MG63 (cell line): ENCODE results near the gene IGHMBP2. TPM values are rescaled to one million over a fixed set of nuclear protein-coding genes. Genes with fewer than 3 reads are reported as not detected.

Experiments
- DNase-seq: peaks from one replicate; pipeline ENCODE4 v3.0.0-alpha.2; 2020
- H3K27me3 ChIP-seq: fragments of 250-450 bp; sonication (Bioruptor Pico); 2 replicates; pipeline ENCODE4 v1.5.1; 2020; ENCODE audit warnings: mild to moderate bottlenecking, moderate library complexity
- H3K36me3 ChIP-seq: fragments of 250-450 bp; sonication (Bioruptor Pico); 2 replicates; pipeline ENCODE4 v1.5.1; 2020; ENCODE audit warnings: mild to moderate bottlenecking, moderate library complexity
- H3K4me3 ChIP-seq: fragments of 250-450 bp; sonication (Bioruptor Pico); 2 replicates; pipeline ENCODE4 v1.5.1; 2020; ENCODE audit warnings: mild to moderate bottlenecking, moderate library complexity
- H3K9me3 ChIP-seq: fragments of 250-450 bp; sonication (Bioruptor Pico); 2 replicates; pipeline ENCODE4 v1.5.1; 2020; ENCODE audit warnings: mild to moderate bottlenecking, moderate library complexity
- total RNA-seq: library from RNA; depleted of rRNA; stranded (reverse); fragments of >200 nt; shearing (Covaris generic); gene quantifications from 2 replicates; pipeline ENCODE4 v1.2.3, GENCODE V29; 2014; ENCODE audit warnings: low replicate concordance

The IGHMBP2 gene
- total RNA-seq, 1 experiment from 2014 or later, result 7.8 TPM

DNA sequence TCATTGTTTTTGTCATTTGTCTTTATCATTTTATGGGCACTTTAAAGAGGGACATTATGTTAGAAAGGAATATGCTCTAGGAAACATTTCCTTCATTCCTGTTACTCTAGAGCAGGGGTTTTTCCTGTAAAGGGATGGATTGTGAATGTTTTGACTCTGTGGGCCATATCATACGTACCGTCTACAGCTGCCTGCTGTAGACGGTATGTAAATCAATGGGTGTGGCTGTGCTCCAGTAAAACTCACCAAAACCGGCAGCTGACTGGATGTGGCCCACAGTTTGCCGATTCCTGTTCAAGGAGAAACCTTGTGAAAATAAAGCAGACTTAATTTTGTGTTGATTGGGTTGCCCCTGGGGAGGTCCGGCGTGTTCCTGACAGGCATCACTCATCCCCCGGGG is 7.3 kb downstream of the IGHMBP2 start:
- no peaks in the 10 kb centered on the region for H3K9me3 ChIP-seq
- DNase-seq, result no peak
- no peaks in the 10 kb centered on the region for H3K27me3 ChIP-seq
- peaks cover 42% of the 10 kb centered on the region for H3K36me3 ChIP-seq
- H3K4me3 ChIP-seq, result no peak overlapping the region

- no peak overlapping the region for H3K4me3 ChIP-seq
- no peaks in the 10 kb centered on the region for H3K9me3 ChIP-seq
- no peaks in the 10 kb centered on the region for H3K27me3 ChIP-seq
- peaks cover 42% of the 10 kb centered on the region for H3K36me3 ChIP-seq
- no peak for DNase-seq
Measured at GRCh38 chr11:68911731-68912130, 8.0 kb downstream of the IGHMBP2 start.

- DNase-seq, result no peak
- H3K36me3 ChIP-seq, result peaks cover 39% of the 10 kb centered on the region
- no peak overlapping the region for H3K4me3 ChIP-seq
- no peaks in the 10 kb centered on the region for H3K9me3 ChIP-seq
- no peaks in the 10 kb centered on the region for H3K27me3 ChIP-seq
Measured at GRCh38 chr11:68912254-68912653, 8.6 kb downstream of the IGHMBP2 start.

GRCh38 chr11:68913188-68913587 is 9.5 kb downstream of the IGHMBP2 start:
- Histone ChIP-seq H3K36me3 (peaks cover 43% of the 10 kb centered on the region), H3K9me3 (no peaks in the 10 kb centered on the region), H3K4me3 (no peak overlapping the region), H3K27me3 (no peaks in the 10 kb centered on the region)
- no peak for DNase-seq

DNA sequence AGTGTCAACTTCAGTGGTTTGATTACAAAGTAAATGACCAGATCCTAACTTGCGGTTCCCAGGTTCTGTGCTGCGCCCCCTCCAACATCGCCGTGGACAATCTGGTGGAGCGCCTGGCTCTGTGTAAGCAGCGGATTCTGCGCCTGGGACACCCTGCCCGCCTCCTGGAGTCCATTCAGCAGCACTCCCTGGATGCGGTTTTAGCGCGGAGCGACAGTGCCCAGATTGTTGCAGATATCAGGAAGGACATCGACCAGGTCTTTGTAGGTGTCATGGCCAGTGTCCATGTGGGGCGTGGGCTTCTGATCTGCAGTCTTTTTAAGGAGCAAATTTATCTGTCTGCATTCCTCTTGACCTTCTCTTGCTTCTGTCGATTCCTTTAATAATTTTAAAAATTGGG is 11.1 kb downstream of the IGHMBP2 start:
- no peaks in the 10 kb centered on the region for H3K27me3 ChIP-seq
- no peak for DNase-seq
- H3K36me3 ChIP-seq, result peaks cover 44% of the 10 kb centered on the region
- no peak overlapping the region for H3K4me3 ChIP-seq
- no peaks in the 10 kb centered on the region for H3K9me3 ChIP-seq

GRCh38 chr11:68916439-68916838 is 12.7 kb downstream of the IGHMBP2 start:
- Histone ChIP-seq H3K4me3 (no peak overlapping the region), H3K9me3 (0 out of 2 replicates have a peak, but pooled peaks cover 2% of the 10 kb centered on the region), H3K36me3 (peaks cover 47% of the 10 kb centered on the region), H3K27me3 (no peaks in the 10 kb centered on the region)
- no peak for DNase-seq

DNA sequence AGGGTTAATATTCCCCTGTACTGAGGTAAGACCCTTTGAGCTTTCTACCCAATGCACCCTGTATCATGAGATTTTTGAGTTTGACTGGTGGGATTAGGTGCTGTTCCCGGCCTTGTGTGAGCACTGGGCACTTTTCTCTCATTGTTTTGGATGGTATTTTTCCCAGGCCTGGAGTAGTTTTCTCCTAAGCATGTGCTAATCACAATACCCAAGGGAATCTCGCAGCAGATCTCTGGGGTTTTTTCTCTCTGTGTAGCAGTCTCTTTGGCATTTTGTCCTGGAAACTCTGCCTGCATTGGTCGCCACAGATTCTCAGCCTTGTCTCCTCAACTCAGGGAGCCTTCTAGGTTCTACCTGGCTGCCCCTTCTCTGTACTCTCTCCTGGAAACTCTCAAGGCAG is 19.9 kb downstream of the IGHMBP2 start:
- H3K4me3 ChIP-seq, result no peak overlapping the region
- peaks cover 91% of the 10 kb centered on the region for H3K36me3 ChIP-seq

GRCh38 chr11:68924073-68924925 is 20.6 kb downstream of the IGHMBP2 start:
- H3K27me3 ChIP-seq, result no peaks in the 10 kb centered on the region
- H3K9me3 ChIP-seq, result peaks cover 21% of the 10 kb centered on the region
- DNase-seq, result no peak
- no peak overlapping the region for H3K4me3 ChIP-seq
- peaks cover 93% of the 10 kb centered on the region for H3K36me3 ChIP-seq

More for the DNA sequence above, 19.9 kb downstream of the IGHMBP2 start:
- H3K9me3 ChIP-seq, result peaks cover 21% of the 10 kb centered on the region
- no peaks in the 10 kb centered on the region for H3K27me3 ChIP-seq
- DNase-seq, result no peak

GRCh38 chr11:68925611-68926010 is 21.9 kb downstream of the IGHMBP2 start:
- H3K36me3 ChIP-seq, result peaks cover 86% of the 10 kb centered on the region
- no peak overlapping the region for H3K4me3 ChIP-seq
- peaks cover 21% of the 10 kb centered on the region for H3K9me3 ChIP-seq
- no peak for DNase-seq
- no peaks in the 10 kb centered on the region for H3K27me3 ChIP-seq

DNA sequence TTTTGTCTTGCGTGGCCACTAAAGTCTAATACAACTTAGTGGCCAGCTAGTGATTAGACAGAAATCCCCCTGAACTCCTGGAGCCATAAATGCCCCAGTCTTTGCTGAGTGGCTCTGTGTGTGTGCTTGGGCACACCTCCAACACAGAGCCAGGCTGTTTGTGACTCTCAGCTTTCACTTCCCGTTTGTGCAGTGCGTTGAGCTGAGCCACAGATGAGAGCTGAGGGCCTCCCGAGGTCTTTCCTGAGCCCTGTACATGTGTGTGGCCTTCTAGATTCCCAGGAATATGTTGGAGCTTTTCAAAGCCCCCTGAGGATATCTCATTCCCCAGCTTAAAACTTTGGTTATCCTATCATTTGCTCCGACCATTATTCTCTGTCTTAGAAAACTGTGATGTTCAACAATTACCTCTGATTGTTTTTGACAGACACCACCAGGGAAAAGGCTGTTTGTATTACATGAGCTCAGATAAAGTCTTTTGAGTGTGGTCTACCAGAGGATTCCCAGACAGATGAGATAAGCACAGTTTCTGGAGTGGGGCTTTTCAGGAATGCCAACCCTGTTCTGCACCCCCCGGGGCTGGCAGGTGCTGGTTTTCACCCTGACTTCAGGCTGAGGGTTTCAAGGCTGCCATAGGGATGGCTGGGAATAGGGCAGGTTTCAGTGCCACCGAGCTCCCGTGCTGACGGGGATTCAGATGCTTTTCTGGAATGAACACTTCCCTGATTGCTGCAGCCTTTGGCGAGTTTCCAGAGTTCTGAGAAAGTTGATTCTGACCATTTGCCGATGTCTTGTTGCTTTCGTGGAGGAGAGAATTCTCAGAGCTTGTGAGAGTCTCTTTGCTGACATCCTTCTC is 23.8 kb downstream of the IGHMBP2 start:
- no peak overlapping the region for H3K4me3 ChIP-seq
- peaks cover 69% of the 10 kb centered on the region for H3K36me3 ChIP-seq
- DNase-seq, result no peak
- no peaks in the 10 kb centered on the region for H3K27me3 ChIP-seq
- peaks cover 15% of the 10 kb centered on the region for H3K9me3 ChIP-seq

GRCh38 chr11:68928136-68928880 is 24.6 kb downstream of the IGHMBP2 start:
- no peak for DNase-seq

GRCh38 chr11:68929135-68929534 is 25.4 kb downstream of the IGHMBP2 start:
- Histone ChIP-seq H3K27me3 (no peaks in the 10 kb centered on the region), H3K4me3 (no peak overlapping the region), H3K36me3 (peaks cover 53% of the 10 kb centered on the region), H3K9me3 (peaks cover 13% of the 10 kb centered on the region)
- DNase-seq, result no peak

More at GRCh38 chr11:68928136-68928880, 24.6 kb downstream of the IGHMBP2 start:
- Histone ChIP-seq H3K36me3 (peaks cover 61% of the 10 kb centered on the region), H3K27me3 (no peaks in the 10 kb centered on the region), H3K9me3 (peaks cover 15% of the 10 kb centered on the region), H3K4me3 (no peak overlapping the region)

- Histone ChIP-seq H3K4me3 (no peak overlapping the region), H3K9me3 (peaks cover 9% of the 10 kb centered on the region), H3K27me3 (no peaks in the 10 kb centered on the region), H3K36me3 (peaks cover 45% of the 10 kb centered on the region)
- no peak for DNase-seq
Measured at GRCh38 chr11:68929706-68930570, 26.2 kb downstream of the IGHMBP2 start.

DNA sequence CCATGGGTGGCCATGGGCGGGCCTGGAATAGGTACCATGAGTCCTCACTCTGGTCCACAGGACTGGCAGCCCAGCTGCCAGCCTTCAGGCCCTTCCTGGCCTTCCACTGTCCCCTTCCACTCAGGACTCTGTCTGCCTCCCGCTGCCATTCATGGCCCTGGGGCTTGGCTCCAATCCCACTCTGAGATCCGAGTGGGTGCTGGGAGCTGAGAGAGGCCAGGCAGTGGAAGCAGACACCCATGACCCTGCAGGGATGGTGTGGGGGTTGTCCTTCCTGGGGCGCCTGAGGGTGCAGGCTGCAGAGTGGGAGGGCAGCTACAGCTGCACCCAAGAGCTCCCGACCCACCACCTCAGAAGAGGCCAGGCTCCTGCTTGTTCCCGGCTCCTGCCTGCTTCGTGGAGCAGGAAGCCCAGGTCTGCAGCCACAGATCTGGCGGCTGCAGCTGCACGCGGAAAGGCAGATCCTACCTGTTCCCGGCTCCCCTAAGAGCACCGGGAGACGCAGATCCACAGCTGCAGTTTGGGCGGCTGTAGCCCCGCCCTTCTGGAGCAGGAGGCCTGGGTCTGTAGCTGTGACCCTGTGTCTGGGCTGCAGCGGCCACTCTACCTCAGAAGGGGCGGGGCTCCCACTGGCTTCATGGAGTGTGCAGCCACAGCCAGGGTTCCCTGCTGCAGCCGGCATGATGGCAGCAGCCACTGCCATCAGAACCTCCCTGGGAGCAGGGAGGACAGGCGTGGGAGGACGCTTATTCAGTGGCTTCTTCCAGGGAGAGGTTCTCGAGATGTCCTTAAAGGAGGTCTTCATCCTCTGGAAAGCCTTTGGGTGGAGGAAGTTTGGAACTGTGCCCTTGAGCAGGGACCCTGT is 27.5 kb downstream of the IGHMBP2 start:
- Histone ChIP-seq H3K9me3 (no peaks in the 10 kb centered on the region), H3K27me3 (no peaks in the 10 kb centered on the region), H3K4me3 (no peak overlapping the region), H3K36me3 (peaks cover 33% of the 10 kb centered on the region)
- no peak for DNase-seq

DNA sequence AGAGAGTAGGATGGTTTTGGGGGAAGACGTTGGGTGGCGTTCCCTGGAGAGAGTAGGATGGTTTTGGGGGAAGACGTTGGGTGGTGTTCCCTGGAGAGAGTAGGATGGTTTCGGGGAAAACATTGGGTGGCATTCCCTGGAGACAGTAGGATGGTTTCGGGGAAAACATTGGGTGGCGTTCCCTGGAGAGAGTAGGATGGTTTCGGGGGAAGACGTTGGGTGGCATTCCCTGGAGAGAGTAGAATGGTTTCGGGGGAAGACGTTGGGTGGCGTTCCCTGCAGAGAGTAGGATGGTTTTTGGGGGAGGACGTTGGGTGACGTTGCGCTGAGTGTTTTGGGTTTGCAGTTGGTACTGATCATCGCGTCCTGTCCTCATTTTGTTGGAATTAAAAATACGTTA is 28.2 kb downstream of the IGHMBP2 start:
- Histone ChIP-seq H3K27me3 (no peaks in the 10 kb centered on the region), H3K36me3 (peaks cover 33% of the 10 kb centered on the region)

More for the DNA sequence above, 28.2 kb downstream of the IGHMBP2 start:
- H3K9me3 ChIP-seq, result no peaks in the 10 kb centered on the region
- no peak overlapping the region for H3K4me3 ChIP-seq
- no peak for DNase-seq
